Aorta (tissue), 5 donors: ENCODE measurements around the gene OR6B3. TPM values are rescaled to one million over a fixed set of nuclear protein-coding genes. Genes with fewer than 3 reads are reported as not detected.

Source experiments
- ATAC-seq: fragments of 200-7000 bp; cut with Tn5 transposase; one replicate; pipeline ENCODE4 v1.9.1; 2022; ENCODE audit warnings: moderate library complexity; ENCODE audit not compliant: low FRiP score
- DNase-seq, 2 donors: peaks; one replicate each; pipeline ENCODE4 v3.0.0-alpha.2; 2020
- H3K27ac ChIP-seq, 2 donors: one replicate each; pipeline ENCODE4 v1.5.1; 2013; ENCODE audit warnings: low read length in 2 of 2, mild to moderate bottlenecking in 2 of 2, moderate library complexity in 2 of 2, control low read depth in 1 of 2, inconsistent platforms in 1 of 2, low read depth in 1 of 2
- H3K27me3 ChIP-seq, 2 donors: one replicate each; pipeline ENCODE4 v1.6.1; 2013; ENCODE audit warnings: control low read depth in 1 of 2, low read length in 1 of 2, mild to moderate bottlenecking in 1 of 2, moderate library complexity in 1 of 2; ENCODE audit not compliant: insufficient read depth in 2 of 2, control insufficient read depth in 1 of 2
- H3K36me3 ChIP-seq, 2 donors: one replicate each; pipeline ENCODE4 v1.6.1; 2013; ENCODE audit warnings: control low read depth in 1 of 2, low read length in 1 of 2, mild to moderate bottlenecking in 1 of 2; ENCODE audit not compliant: insufficient read depth in 2 of 2, control insufficient read depth in 1 of 2
- H3K4me1 ChIP-seq, 2 donors: one replicate each; pipeline ENCODE4 v1.6.1; 2013; ENCODE audit warnings: low read length in 2 of 2, control low read depth in 1 of 2, mild to moderate bottlenecking in 1 of 2, moderate library complexity in 1 of 2; ENCODE audit not compliant: insufficient read depth in 2 of 2, control insufficient read depth in 1 of 2
- H3K4me3 ChIP-seq, 2 donors: one replicate each; pipeline ENCODE4 v1.5.1; 2013; ENCODE audit warnings: low read length in 2 of 2, control low read depth in 1 of 2, mild to moderate bottlenecking in 1 of 2
- H3K9me3 ChIP-seq: one replicate; pipeline ENCODE4 v1.6.1; 2013; ENCODE audit warnings: mild to moderate bottlenecking, low read length; ENCODE audit not compliant: control insufficient read depth
- WGBS, 2 donors: extraction: QIAGEN DNeasy Blood & Tissue Kit; methylation state at CpG; one replicate each; pipeline ENCODE4 v1.1.7; 2013; 5-methylcytosine and 5-hydroxymethylcytosine counted together
- intact Hi-C, 2 donors: fragments of 100-400 bp; cut with DNase I; formaldehyde crosslinking; loops; one replicate each; pipeline versions ENCODE4 v1.14.2 to v1.15.0; 2022
- polyA plus RNA-seq, 2 donors: library from polyadenylated mRNA; stranded (reverse); fragments of 200-250 nt; gene quantifications; one replicate each; pipeline ENCODE4 v1.2.3, GENCODE V29; 2013
- total RNA-seq, 2 donors: library from RNA; stranded (reverse); fragmentation: NEBNext Ultra II Directional; extraction: Animal tissue kit (Norgen Biotek cat#: 25700); gene quantifications; one replicate each; pipeline ENCODE4 v1.2.1, GENCODE V29; 2021
- donor health status: healthy with polysubstance abuse.
- donor health status: Bipolar disorder and iron deficiency.
- donor health status: DM: no; HTN: no; CAD: no.
- donor health status: DM: no; HTN: no; CAD: no.
- donor health status: DM: yes; HTN: yes; CAD: no.

Gene OR6B3
- total and polyA plus RNA-seq, 4 donors, result not detected

DNA sequence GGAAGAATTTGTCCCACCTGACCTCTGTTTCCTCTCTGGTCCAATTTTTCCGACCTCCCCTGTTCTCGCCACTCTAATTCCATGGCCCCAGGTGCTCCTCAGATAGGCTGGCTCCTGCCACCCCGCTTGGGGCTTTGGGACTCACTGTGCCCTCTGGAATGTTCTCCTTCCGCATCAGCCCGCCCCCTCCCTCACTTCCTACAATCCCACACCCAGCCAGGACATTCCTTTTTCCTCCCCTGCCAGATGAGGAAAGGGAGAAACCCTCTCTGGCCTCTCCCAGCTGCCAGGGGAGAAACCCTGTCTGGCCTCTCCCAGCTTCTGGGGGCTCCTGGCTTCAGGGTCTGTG, 20.0 kb downstream of the OR6B3 start:
- Histone ChIP-seq H3K27ac (no peak overlapping the region), H3K27me3 (no peaks in the 10 kb centered on the region), H3K4me3 (no peak overlapping the region), H3K36me3 (no peaks in the 10 kb centered on the region), H3K4me1 (no peaks in the 10 kb centered on the region), H3K9me3 (no peaks in the 10 kb centered on the region)
- ATAC-seq (no peak), DNase-seq (no peak)
- 30 to 44% methylated on average over 5 of the region's 5 CpGs for WGBS, 2 donors
- intact Hi-C loops, result no loop called here

DNA sequence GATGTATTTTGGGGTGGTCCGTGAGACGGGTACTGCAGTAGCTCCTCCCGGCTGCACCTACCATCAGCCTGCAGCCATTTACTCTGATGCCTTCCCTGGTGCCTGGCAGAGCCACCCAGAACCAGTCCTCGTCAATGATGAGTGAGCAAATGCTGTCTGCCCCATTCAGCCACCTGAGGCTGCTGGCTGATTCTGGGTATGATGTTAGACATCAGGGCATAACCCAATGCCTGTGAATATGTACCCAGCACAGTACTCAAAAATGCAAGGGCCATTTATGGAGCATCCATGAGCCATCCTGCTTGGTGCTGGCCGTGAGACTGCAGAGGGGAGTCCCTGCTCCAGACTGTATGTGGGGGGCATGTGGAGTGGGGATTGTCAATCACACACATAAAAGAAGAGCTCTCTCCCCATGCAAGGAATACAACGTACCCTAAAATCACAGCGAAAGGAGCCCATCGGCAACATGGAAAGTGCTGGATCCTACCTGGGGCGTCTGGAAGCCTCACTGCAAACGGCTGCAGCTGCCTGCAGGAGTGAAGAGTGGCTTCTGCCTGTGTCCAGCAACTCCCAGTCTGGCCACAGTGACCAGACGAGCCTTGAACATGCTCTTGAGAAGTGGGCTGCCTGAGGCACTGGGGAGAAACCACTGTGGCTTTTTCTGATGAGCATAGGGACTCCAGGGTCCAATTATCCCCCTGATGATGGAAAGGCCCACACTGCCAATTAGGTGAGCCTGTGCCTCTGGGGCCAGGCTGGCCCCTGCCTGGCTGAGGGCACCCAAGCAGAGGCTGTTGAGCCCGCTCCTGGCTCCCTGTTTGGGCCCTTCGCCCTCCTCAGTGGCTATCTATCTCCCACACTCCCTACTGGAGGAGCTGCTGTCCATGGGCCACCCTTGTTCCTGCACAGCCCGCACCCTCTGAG, 20.7 kb downstream of the OR6B3 start:
- Histone ChIP-seq H3K36me3 (no peaks in the 10 kb centered on the region), H3K27ac (no peak overlapping the region), H3K4me3 (no peak overlapping the region), H3K9me3 (no peaks in the 10 kb centered on the region), H3K4me1 (no peaks in the 10 kb centered on the region), H3K27me3 (no peaks in the 10 kb centered on the region)
- ATAC-seq, result no peak
- WGBS, 2 donors, result 67 to 68% methylated on average over 13 to 14 of the region's 14 CpGs
- intact Hi-C loops, result no loop called here
- peak in 1 of 2 donors; percentile 55 for DNase-seq

DNA sequence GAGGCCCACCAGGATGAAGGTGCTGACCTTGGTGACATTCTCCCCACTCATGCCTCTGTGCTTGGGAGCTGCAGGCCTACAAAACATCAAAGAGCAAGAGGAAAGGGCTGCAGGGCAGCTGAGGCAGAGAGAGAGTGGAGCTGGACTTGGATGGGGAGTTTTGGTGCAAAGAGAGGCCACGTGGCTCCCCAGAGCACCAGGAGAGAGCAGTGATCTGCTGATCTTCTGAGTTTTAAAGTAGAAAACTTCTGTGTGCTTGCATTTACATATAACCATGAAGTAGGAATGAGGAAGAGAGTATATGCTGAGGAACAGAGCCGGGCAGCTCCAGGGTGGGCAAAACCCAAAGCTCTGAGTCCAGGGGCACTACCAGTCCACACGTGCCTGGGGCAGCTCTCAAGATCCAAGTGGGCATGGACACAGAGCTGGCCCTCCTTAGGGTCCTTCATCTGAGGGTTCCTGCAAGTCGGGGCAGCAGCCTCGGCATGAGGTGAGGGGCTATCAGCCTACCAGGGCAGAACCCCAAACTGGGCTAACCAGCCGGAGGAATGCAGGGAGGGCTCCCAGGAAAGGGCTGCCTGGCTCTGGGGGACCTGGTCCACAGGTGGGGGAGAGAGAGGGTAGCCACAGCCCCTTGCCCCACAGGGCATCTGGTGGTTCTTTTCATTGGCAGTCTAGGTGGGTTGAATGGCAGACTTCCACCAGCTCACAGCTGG, 22.8 kb downstream of the OR6B3 start, which contains the start of gene OR6B2:
Gene OR6B2 (minus strand): TSS at position 51 of the 716 bp plus-strand sequence. CDS start 0 bp downstream, at position 51.
- H3K9me3 ChIP-seq, result no peaks in the 10 kb centered on the region
- ATAC-seq (no peak), DNase-seq (peak in 1 of 2 donors; percentile 51)
- no peak within 1 kb of the TSS for H3K4me3 ChIP-seq
- no peak within 1 kb of the TSS for H3K27ac ChIP-seq
- no peaks in the 10 kb centered on the region for H3K27me3 ChIP-seq
- H3K4me1 ChIP-seq, result no peaks in the 10 kb centered on the region
- intact Hi-C loops, result no loop called here
- H3K36me3 ChIP-seq, result no peaks in the 10 kb centered on the region
- 64 to 69% methylated on average over 6 of the region's 6 CpGs for whole genome bisulfite sequencing, 2 donors

DNA sequence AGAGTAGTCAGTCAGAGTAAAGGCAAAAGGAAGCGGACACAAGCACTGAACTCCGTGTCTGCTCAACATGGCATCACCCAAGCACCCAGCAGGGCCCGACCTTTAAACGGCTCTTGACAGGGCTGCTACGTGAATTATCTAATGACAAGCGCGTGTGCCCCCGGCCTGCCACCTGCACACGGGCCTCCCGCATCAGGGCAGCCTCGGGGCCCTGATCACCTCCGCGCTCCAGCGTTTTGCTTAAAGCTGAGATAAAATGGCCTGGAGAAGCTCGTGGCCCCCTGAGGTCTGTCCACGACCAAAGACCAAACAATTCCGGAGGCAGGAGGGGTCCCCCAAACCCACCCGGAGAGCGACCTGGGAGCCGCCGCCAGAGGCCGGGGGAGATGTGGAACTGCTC, 28.6 kb downstream of the OR6B3 start:
- ATAC-seq, result no peak

DNA sequence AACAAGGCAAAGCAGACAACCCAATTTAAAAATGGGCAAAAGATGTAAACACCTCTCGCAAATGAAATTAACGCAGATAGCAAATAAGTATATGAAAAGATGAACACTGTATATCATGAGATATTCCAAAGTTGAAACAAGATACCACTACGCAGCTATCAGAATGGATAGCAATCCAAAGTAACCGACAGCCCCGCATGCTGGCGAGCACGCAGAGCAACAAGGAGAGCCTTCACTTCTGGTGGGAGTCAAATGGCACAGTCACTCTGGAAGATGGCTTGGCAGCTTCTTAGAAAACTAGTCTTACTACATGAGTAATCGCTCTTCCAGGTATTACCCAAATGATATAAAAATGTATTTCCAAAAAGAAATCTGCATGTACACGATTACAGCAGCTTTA, 29.5 kb downstream of the OR6B3 start:
- no peak for DNase-seq
- no peaks in the 10 kb centered on the region for H3K9me3 ChIP-seq
- no peaks in the 10 kb centered on the region for H3K4me1 ChIP-seq
- 72 to 76% methylated on average over 9 of the region's 9 CpGs for WGBS, 2 donors
- peaks cover 0 to 5% of the 10 kb centered on the region in 2 donors for H3K36me3 ChIP-seq
- no peaks in the 10 kb centered on the region for H3K27me3 ChIP-seq
- ATAC-seq, result no peak
- no peak overlapping the region for H3K4me3 ChIP-seq
- H3K27ac ChIP-seq, result no peak overlapping the region
- intact Hi-C loops, result loop anchor here in 1 of 2 donors (10.0 kb wide), 1 partner anchor 559 kb away; no protein-coding TSS in a partner anchor

More for the DNA sequence above, 28.6 kb downstream of the OR6B3 start:
- DNase-seq, result no peak
- intact Hi-C loops, result loop anchor here in 1 of 2 donors (10.0 kb wide), 1 partner anchor 560 kb away; no protein-coding TSS in a partner anchor
- WGBS, 2 donors, result 0 to 1% methylated on average over 22 of the region's 22 CpGs
- Histone ChIP-seq H3K36me3 (peaks cover 0 to 5% of the 10 kb centered on the region in 2 donors), H3K4me3 (peak overlapping the region; percentile 83 to 86), H3K9me3 (no peaks in the 10 kb centered on the region), H3K27ac (peak overlapping the region in 1 of 2 donors; percentile 20), H3K27me3 (no peaks in the 10 kb centered on the region), H3K4me1 (no peaks in the 10 kb centered on the region)

DNA sequence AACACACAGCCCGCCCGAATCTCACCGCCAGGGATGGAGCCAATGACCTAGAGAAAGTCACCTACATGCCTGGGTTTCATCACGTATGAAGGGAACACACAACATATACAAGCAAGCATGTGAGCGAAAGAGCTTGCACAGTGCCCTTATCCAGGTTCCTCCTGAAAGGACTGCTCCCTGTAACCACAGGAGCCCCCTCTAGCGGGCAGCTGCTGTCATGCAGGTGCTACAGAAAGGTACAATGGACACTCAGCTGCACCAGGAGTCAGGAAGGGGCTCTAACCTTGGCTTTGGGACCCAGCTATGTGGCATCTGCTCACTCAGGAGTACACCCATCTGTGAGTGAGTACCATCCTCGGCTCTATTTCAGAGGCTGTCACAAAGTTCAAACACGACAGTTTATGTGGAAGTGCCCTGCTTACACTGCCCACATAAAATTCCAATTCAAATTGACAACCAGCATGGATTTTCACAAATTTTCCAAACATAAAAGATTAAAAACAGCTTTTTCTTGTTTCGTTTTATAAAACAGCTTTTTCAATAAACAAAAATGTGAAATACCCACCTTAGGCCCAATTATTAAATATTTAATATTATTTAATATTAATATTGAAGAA, 31.7 kb downstream of the OR6B3 start:
- Histone ChIP-seq H3K9me3 (no peaks in the 10 kb centered on the region), H3K27me3 (no peaks in the 10 kb centered on the region), H3K4me1 (no peaks in the 10 kb centered on the region), H3K27ac (no peak overlapping the region), H3K36me3 (peaks cover 0 to 12% of the 10 kb centered on the region in 2 donors), H3K4me3 (no peak overlapping the region)
- no peak for ATAC-seq
- WGBS, 2 donors, result 55 to 56% methylated on average over 9 of the region's 9 CpGs
- intact Hi-C loops, result loop anchor here in 1 of 2 donors (10.0 kb wide), 1 partner anchor 557 kb away; no protein-coding TSS in a partner anchor
- DNase-seq, result peak; percentile 64 to 80

DNA sequence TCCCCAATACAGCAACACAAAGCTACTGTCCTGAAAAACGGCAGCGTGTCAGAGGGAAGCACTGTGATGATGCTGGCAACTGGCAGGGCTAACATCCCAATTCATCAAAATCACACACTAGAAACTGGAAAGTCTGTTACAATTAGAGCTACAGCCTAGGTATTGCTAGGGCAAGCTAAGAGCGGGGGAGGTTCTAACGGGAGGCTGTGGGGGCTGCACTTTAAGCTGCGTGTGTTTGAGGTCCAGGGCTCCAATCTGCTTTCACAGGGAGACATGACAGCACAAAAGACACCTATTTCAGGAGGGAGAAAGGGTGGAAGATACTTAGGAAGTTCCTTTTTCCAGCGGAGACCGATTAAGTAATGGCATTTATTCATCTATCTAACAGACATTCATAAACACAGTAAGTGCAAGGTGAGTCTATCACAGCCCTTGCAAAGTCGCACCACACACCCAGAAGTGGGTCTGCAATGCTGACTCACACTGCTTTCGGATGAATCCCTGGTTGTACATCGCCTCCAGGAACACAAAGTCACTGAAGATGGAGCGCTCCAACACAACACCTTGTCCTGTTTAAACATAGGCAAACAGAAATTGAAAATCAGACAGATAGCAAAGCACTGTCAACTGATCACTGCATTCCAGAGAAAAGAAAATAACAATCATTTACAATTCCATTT, 35.1 kb downstream of the OR6B3 start:
- intact Hi-C loops, result no loop called here
- H3K27ac ChIP-seq, result no peak overlapping the region
- H3K4me1 ChIP-seq, result no peaks in the 10 kb centered on the region
- ATAC-seq, result no peak
- H3K27me3 ChIP-seq, result no peaks in the 10 kb centered on the region
- H3K9me3 ChIP-seq, result no peaks in the 10 kb centered on the region
- no peak overlapping the region for H3K4me3 ChIP-seq
- H3K36me3 ChIP-seq, result peaks cover 0 to 14% of the 10 kb centered on the region in 2 donors
- WGBS, 2 donors, result 93 to 94% methylated on average over 11 of the region's 11 CpGs
- DNase-seq, result no peak

DNA sequence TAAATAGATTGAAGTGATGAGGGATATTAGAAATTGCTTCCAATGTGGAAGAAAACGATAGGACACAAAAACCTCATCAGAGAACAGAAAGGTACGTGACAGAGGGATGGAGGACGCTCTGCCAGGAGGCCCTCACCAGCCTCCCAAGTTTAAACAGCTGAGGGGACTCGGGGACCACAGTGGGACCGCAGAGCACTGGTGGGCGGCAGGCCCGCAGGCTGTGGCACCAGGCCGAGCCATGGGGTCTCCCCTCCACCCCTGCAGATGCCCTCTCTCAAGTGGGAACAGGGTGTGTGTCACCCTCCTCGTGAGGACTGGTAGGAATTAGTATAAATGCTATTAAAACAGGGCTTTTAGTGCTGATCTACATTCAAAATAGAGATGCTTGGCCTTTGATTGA, 39.0 kb downstream of the OR6B3 start:
- H3K4me1 ChIP-seq, result no peaks in the 10 kb centered on the region

More for the DNA sequence above, 39.0 kb downstream of the OR6B3 start:
- DNase-seq, result no peak
- WGBS, 2 donors, result 89 to 94% methylated on average over 9 of the region's 9 CpGs
- H3K9me3 ChIP-seq, result no peaks in the 10 kb centered on the region
- no peak overlapping the region for H3K4me3 ChIP-seq
- H3K36me3 ChIP-seq, result peaks cover 0 to 11% of the 10 kb centered on the region in 2 donors
- ATAC-seq, result no peak
- no peaks in the 10 kb centered on the region for H3K27me3 ChIP-seq
- H3K27ac ChIP-seq, result no peak overlapping the region
- intact Hi-C loops, result no loop called here
